Stimulated activated CD4-positive, alpha-beta T cell treated with anti-CD3 and anti-CD28 coated beads, Interleukin-1b, Interleukin-23, amount 100 ng/mL, for 48 hours (primary cell): ENCODE measurements around the gene TECPR2.
A peak's percentile ranks its signal among the peaks of the same experiment; 100 is the strongest.

Experiments used
- DNase-seq: peaks from one replicate; pipeline ENCODE4 v3.0.0-alpha.2; 2020

TECPR2 gene

GRCh38 chr14:102434647-102435175 is 72.0 kb downstream of the TECPR2 start:
- no peak for DNase-seq

GRCh38 chr14:102437997-102438915 is 75.5 kb downstream of the TECPR2 start:
- peak; percentile 61 for DNase-seq

- DNase-seq: no peak
Measured at GRCh38 chr14:102439556-102439955, 76.8 kb downstream of the TECPR2 start.

- DNase-seq: no peak
Measured at GRCh38 chr14:102440392-102440791, 77.7 kb downstream of the TECPR2 start.

DNA sequence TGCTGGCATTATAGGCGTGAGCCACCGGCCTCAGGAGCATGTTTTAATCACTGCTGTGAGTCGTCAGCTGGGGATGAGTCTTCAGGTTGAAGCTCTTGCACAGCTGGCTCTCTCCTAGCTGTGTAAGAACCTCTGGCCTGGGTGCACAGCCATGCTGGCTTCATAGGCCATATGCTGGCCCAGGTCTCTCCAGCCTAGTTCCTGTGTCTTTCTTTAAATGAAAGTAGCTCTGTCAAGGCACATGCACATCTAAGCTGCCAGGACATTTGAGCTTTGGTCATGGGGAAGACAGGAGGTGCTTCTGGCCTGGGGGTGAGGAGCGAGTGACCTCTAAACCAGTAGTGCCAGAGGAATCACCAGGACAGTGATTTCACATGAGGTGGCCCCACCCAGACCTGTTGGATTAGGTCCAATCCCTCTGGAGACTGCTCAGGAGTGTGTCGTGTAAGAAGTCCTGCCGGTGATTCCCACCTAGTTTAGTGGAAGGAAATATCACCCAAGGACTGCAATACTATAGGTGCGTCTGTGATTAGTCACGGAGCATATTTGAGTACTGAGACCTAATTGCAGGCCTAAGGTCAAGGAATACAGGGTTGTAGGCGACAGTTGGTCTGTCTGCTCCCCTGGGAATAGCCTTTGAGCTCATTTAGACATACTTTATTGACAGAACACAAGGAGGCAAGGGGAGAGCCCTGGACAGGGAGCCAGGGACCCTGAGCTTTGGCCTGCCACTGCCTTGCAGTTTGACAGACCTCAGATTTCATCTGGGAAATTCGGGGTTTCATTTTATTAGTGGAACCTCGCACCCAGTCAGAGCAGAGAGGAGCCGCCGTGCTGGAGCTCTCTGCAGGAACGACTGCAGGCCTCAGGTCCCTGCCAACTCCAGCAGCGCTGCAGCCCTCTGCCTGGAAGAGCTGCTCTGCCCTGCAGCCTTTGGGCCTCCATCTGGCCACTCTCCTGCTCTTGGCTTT is 79.8 kb downstream of the TECPR2 start:
- DNase-seq: no peak

DNA sequence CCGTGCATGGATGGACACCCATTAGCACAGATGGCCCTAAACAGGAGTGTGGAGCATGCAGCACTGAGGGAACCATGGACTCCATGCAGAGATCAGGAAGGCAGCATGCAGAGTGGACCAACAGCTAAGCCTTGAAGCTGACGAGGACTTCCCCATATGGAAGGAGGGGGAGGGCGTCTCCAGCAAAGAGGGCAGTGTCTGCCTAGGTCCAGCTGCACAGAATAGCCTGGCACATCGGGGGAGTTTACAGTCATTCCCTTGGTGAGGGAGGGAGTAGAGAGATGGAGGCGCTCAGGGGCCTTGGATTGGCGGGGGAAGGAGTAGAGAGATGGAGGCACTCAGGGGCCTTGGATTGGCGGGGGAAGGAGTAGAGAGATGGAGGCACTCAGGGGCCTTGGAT is 82.3 kb downstream of the TECPR2 start:
- DNase-seq: no peak

- no peak for DNase-seq
Measured at GRCh38 chr14:102445641-102446040, 82.9 kb downstream of the TECPR2 start.

- DNase-seq: no peak
Measured at GRCh38 chr14:102450206-102451063, 87.7 kb downstream of the TECPR2 start.

DNA sequence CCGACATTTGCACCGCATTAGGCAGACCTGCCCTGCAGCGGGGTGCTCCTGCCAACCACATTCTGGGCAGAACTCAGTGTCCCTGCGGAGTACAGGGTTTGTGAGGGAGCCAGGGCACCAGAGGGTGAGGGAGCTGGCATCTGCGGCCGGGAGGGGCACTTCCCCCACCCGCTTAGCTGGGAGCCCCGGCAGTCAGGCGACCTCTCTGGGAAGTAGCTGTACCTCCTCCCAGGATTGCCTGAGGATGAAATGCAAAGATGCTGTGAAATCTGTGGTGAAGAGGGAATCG is 88.3 kb downstream of the TECPR2 start:
- no peak for DNase-seq

DNA sequence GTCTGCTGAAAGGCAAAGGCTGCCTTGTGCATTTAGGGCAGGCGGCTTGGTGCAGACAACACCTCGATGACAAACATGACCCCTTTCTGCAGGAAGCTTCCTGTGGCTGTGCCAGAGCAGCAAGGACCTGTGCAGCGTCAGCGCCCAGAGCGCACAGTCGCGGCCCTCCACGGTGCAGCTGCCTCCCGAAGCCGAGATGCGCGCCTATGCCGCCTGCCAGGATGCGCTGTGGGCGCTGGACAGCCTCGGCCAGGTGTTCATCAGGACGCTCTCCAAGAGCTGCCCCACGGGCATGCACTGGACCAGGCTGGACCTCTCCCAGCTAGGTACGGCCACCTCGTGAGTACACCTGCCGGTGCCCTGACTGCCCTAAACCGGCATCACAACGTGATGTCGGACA is 89.6 kb downstream of the TECPR2 start:
- no peak for DNase-seq

GRCh38 chr14:102454711-102455110 is 92.0 kb downstream of the TECPR2 start:
- DNase-seq: no peak

DNA sequence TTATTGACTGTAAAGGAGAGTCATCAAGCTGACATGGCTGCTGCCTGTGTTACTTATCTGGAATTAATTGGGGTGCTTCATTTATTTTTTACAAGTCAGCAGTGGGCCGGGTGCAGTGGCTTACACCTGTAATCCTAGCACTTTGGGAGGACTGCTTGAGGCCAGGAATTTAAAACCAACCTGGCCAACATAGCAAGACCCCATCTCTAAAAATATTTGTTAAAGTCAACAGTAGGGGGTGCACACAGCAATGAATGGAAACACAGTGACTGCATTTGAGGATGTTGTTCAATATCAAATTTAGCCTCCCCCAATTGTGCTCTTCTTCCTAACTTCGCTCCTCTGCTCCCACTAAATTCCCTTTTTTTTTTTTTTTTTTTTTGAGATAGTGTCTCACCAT is 94.8 kb downstream of the TECPR2 start:
- DNase-seq: no peak

- no peak for DNase-seq
Measured at GRCh38 chr14:102461490-102462338, 99.0 kb downstream of the TECPR2 start.

- no peak for DNase-seq
Measured at GRCh38 chr14:102462391-102462790, 99.7 kb downstream of the TECPR2 start.

DNA sequence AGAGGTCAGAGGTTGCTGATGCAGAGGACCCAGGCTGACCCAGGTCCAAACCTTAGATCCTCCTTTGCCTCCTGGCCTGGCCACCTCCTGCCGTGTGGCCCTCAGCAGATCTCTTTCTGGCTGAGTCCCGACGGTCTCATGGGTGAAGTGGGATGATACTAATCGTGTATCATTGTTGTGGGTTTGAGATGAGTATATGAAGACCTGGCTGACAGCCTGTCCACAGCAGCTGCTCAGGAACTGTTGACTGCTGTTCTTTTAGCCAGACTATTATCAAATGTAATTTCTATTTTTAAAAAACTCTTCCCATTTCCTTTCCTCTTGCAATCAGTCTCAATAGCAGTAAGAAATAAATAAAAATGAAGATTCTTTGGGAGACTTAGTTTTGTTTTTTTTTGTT is 101.3 kb downstream of the TECPR2 start:
- DNase-seq: no peak

DNA sequence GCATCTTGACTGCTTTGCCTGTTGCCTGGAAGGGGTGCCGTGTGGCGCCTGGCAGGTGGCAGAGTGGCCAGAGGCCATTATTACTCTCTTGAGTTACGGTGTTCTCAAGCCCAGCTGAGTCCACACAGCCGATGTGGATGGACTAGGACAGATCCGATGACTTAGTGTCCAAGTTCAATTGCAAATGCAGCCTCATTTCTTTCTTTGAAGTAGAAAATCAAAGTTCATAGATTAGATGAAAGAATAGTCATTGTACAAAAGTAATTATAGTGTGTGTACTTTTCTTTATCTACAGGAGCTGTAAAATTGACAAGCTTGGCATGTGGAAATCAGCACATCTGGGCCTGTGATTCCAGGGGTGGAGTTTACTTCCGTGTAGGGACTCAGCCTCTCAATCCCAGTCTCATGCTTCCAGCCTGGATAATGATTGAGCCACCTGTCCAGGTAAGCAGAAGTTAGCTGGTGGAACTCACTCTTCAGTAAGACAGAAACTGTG is 102.2 kb downstream of the TECPR2 start:
- no peak for DNase-seq

- no peak for DNase-seq
Measured at GRCh38 chr14:102469261-102469660, 106.5 kb downstream of the TECPR2 start.

DNA sequence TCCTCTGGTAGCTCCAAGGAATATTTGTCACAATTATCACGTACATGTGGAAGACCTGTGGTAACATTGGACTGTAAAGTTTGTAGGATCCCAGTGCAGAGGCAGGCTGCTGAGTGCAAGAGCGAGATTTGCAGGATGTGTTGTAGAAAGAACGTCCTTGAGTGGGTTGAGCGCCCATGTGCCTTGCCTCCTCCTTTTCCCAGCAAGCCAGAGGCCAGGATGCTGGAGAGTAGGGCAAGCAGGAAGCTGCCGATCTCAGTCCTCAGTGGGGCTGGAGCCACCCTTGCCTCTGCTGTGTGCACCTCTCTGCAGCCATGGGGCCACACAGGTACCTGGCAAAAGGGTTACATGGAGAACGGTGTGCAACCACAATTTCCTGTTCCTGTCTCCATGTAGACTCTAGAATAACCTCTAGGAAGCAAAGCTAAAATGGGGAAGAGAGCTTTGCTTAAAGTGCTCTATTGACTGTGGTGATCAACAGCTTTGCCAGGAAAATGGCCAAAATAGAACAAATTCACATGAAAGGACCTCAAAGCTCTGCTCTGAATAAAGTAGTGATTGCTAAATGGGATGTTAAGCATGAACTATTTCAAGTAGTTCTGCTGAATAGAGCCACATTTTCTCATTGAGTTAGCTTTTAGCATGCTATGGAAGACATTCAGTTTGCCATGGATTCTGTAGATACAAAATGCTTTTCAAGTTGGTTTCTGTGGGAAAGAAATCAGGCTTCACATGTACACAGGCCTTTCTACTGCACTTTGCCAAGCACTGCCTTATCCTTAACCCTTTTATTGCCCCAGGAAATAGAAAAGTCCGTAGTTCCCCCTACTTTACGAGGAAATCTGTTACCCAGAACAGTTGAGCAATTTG is 109.4 kb downstream of the TECPR2 start:
- no peak for DNase-seq

DNA sequence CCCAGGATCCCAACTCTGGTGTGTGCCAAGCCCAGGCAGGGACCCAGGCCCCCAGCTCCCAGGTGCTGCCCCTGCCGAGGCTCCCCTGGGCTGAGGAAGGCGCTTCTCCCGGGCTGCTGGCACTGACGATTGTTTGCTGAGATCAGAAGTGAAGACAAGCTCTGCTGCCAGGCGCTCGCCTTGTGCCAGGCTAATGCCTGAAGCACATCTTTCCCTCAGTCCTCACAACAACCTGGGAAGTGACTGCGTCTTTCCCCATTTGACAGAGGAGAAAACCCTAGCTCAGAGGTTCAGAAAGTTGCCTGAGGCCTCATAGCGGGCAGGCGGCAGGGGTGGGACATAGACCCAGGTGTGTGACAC is 110.0 kb downstream of the TECPR2 start:
- no peak for DNase-seq

- DNase-seq: no peak
Measured at GRCh38 chr14:102473559-102473958, 110.8 kb downstream of the TECPR2 start.

DNA sequence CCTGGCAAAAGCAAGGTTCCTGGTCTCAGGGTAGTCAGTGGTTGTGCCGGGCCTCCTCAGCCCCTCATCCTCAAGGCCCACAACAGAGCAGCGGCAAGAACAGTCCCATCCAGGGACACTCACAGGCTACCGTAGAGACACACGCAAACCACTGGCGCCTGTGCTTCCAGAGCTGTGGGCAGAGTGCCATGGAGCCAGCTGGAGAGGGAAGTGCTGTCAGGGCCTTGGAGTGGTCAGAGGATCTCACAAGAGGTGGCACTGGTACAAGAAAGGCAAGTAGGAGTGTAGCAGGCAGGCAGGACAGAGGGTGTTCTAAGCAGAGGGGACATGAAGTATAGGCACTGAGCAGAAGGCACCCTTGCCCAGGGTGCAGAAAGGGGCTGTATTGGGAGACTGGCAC is 112.2 kb downstream of the TECPR2 start:
- no peak for DNase-seq
